Kidney epithelial cell (primary cell): ENCODE results near the gene DESI1. TPM values are rescaled to one million over a fixed set of nuclear protein-coding genes. Genes with fewer than 3 reads are reported as not detected.

Experiments
- DNase-seq: peaks from one replicate; pipeline ENCODE4 v3.0.0-alpha.2; 2010; ENCODE audit warnings: low read depth
- H3K27me3 ChIP-seq: 2 replicates; pipeline ENCODE4 v1.6.0; 2011; ENCODE audit warnings: low read length; ENCODE audit not compliant: control insufficient read depth, insufficient read depth
- H3K36me3 ChIP-seq: 2 replicates; pipeline ENCODE4 v1.5.1; 2011; ENCODE audit warnings: low read length; ENCODE audit not compliant: control insufficient read depth, insufficient read depth
- H3K4me3 ChIP-seq: 2 replicates; pipeline ENCODE4 v1.5.1; 2011; ENCODE audit warnings: low read depth, mild to moderate bottlenecking, control low read depth, low read length
- total RNA-seq: library from RNA; depleted of rRNA; stranded (reverse); fragments of >200 nt; gene quantifications from 2 replicates; pipeline ENCODE4 v1.2.3, GENCODE V29; 2015
- TF ChIP-seq, protein P1 (sequence below): IDR thresholded peaks from 2 replicates; pipeline ENCODE4 v1.5.1; 2011; ENCODE audit warnings: mild to moderate bottlenecking, moderate library complexity, low read length, control low read depth, inconsistent platforms; ENCODE audit not compliant: insufficient read depth, poor library complexity, severe bottlenecking

Gene DESI1
- total RNA-seq, 1 donor from 2014 or later, result 31.2 TPM

DNA sequence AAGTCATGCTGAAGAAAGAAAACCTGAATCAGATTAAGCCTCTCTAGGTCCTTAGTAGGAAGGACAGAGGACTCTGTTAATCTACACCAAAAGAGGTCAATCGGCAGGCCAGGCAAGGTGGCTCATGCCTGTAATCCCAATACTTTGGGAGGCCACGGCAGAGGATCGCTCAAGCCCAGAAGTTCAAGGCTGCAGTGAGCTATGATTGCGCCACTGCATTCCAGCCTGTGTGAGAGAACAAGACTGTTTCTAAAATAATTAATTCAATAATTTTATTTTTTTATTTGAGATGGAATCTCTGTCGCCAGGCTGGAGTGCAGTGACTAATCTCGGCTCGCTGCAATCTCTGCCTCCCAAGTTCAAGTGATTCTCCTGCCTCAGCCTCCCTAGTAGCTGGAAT lies 4.7 kb upstream of the DESI1 start:
- no peak overlapping the region for H3K4me3 ChIP-seq
- no peaks in the 10 kb centered on the region for H3K27me3 ChIP-seq
- H3K36me3 ChIP-seq, result peaks cover 2% of the 10 kb centered on the region
- no peak for DNase-seq
- TF ChIP-seq, protein P1, sequence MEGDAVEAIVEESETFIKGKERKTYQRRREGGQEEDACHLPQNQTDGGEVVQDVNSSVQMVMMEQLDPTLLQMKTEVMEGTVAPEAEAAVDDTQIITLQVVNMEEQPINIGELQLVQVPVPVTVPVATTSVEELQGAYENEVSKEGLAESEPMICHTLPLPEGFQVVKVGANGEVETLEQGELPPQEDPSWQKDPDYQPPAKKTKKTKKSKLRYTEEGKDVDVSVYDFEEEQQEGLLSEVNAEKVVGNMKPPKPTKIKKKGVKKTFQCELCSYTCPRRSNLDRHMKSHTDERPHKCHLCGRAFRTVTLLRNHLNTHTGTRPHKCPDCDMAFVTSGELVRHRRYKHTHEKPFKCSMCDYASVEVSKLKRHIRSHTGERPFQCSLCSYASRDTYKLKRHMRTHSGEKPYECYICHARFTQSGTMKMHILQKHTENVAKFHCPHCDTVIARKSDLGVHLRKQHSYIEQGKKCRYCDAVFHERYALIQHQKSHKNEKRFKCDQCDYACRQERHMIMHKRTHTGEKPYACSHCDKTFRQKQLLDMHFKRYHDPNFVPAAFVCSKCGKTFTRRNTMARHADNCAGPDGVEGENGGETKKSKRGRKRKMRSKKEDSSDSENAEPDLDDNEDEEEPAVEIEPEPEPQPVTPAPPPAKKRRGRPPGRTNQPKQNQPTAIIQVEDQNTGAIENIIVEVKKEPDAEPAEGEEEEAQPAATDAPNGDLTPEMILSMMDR, result no peak

DNA sequence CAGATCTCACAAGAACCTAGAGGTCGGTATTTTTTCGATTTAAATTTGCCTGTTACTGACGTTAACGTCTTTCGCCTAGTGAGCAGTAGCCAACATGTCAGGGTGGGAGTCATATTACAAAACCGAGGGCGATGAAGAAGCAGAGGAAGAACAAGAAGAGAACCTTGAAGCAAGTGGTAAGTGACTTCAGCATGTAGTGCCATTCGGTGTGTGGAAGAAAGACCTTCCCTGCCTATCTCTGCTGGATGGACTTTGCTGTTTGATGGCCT lies 1.0 kb upstream of the DESI1 start:
- no peak for DNase-seq
- TF ChIP-seq, protein P1, result no peak
- Histone ChIP-seq H3K27me3 (no peaks in the 10 kb centered on the region), H3K36me3 (no peaks in the 10 kb centered on the region), H3K4me3 (peak overlapping the region; percentile 90)

DNA sequence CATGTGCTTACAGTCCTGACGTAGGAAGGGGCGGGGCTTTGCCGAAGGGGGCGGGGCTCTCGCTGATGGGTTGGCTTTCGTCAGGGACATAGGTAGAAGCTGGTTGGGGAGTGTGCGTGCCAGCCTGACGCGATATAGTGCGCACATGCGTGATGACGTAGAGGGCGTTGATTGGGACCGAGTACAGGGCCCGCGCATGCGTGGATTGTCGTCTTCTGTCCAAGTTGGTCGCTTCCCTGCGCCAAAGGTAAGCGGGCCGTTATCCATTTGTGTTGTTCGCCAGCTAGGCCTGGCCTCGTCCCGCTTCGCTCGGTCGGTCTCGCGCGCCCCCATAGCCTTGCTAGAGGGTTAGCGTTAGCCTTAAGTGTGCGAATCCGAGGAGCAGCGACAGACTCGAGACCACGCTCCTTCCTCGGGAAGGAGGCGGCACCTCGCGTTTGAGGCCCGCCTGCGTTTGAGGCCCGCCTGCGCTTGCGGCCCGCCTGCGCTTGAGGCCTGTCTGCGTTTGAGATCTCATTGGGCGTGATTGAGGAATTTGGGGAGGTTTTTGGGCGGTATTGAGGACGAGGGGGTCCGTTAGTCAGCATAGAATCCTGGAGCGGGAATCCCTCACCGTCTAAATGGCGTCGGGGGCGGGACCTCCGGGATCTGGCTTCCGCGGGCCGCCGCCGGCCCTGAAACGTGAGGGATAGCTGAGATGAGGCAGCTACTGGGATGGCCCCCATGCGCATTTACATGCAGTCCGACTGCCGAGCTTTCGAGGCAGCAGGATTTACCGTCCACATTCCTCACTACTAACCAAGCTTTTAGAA lies 462 bp upstream of the DESI1 start, which contains the start of gene XRCC6:
Gene XRCC6, plus strand, starts transcription at position 197 of the 812 bp plus-strand sequence. CDS start 710 bp downstream, outside the sequence.
- Histone ChIP-seq H3K4me3 (peak within 1 kb of the TSS; percentile 90), H3K27me3 (no peaks in the 10 kb centered on the region), H3K36me3 (no peaks in the 10 kb centered on the region)
- TF ChIP-seq, protein P1, result no peak
- DNase-seq, result peak; percentile 99

DNA sequence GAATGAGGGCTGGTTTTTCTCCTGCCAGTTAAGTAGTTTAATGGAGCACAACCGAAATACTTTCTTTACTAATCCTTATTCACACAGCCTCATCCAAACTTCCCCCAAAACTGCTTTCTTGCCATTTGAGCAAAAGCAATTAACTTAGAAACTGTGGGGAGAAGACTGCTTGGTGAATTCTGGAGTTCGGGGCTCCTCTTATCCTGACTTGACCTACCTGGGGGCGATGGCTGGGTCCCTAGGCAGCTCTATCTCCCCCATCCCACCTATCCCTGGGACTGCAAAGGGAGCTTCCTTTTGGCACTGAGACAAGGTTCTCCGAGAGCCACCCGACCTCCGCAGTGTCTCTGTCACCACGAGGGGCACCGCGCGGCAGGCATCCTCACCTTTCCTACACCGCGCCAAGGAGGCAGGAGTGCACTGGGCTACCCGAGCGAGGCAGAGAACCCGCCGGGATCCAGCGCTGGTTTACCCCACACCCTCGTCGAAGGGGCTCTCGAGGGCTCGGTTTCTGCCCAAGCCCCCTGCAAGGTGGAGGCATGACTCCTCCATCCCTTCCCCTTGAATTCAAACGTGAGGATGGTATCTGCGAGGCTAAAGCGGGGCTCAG lies 759 bp downstream of the DESI1 start:
- no peak for DNase-seq
- H3K36me3 ChIP-seq, result no peaks in the 10 kb centered on the region
- H3K27me3 ChIP-seq, result no peaks in the 10 kb centered on the region
- TF ChIP-seq, protein P1, result peak; percentile 12
- peak overlapping the region; percentile 77 for H3K4me3 ChIP-seq

DNA sequence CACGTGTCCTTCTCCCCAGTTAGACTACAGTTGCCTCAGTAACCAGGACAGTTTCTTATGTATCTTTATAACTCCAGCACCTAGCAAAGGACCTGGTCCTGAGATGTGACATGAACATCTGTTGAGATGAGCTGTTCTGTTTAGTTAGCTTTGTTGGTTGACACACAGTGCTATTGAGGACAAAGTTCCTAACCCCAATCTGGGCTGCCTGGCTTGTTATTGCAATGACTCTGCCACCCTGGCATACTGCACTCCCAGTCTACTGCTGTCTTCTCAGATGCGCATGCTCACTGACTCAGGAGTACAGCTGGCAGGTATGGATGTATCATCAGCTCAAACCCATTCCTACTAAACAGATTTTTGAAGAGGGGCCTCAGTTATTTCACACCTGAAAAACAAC lies 7.4 kb downstream of the DESI1 start:
- TF ChIP-seq, protein P1, result no peak
- Histone ChIP-seq H3K36me3 (no peaks in the 10 kb centered on the region), H3K4me3 (no peak overlapping the region), H3K27me3 (no peaks in the 10 kb centered on the region)
- no peak for DNase-seq
